H9 (cell line): ENCODE measurements around the gene RPL34. TPM values are rescaled to one million over a fixed set of nuclear protein-coding genes. Genes with fewer than 3 reads are reported as not detected.

Source experiments
- DNase-seq: peaks from one replicate; pipeline ENCODE4 v3.0.0-alpha.2; 2017
- H2AFZ ChIP-seq: one replicate; pipeline ENCODE4 v1.6.1; 2013; ENCODE audit warnings: mild to moderate bottlenecking, low read length, control low read depth, moderate library complexity
- H2AK5ac ChIP-seq: 2 replicates; pipeline ENCODE4 v1.6.1; 2013; ENCODE audit warnings: low read length, control low read depth, mixed read lengths; ENCODE audit not compliant: insufficient read length
- H2BK120ac ChIP-seq: one replicate; pipeline ENCODE4 v1.6.1; 2013; ENCODE audit warnings: low read depth, mild to moderate bottlenecking, low read length, control low read depth, inconsistent platforms; ENCODE audit not compliant: poor library complexity, severe bottlenecking
- H2BK12ac ChIP-seq: 2 replicates; pipeline ENCODE4 v1.6.1; 2013; ENCODE audit warnings: low read length, control low read depth, mixed read lengths, low read depth; ENCODE audit not compliant: insufficient read length
- H2BK15ac ChIP-seq: 2 replicates; pipeline ENCODE4 v1.6.1; 2013; ENCODE audit warnings: low read depth, low read length, control low read depth
- H2BK20ac ChIP-seq: one replicate; pipeline ENCODE4 v1.6.1; 2013; ENCODE audit warnings: low read depth, mild to moderate bottlenecking, low read length, control low read depth, inconsistent platforms; ENCODE audit not compliant: poor library complexity, severe bottlenecking
- H2BK5ac ChIP-seq: 2 replicates; pipeline ENCODE4 v1.6.1; 2013; ENCODE audit warnings: low read length, control low read depth, mixed read lengths; ENCODE audit not compliant: insufficient read length
- H3K14ac ChIP-seq: 2 replicates; pipeline ENCODE4 v1.6.1; 2013; ENCODE audit warnings: low read length, control low read depth; ENCODE audit not compliant: insufficient read depth
- H3K18ac ChIP-seq: 2 replicates; pipeline ENCODE4 v1.6.1; 2013; ENCODE audit warnings: low read depth, mild to moderate bottlenecking, mixed read lengths, low read length, control low read depth; ENCODE audit not compliant: insufficient read length
- H3K23ac ChIP-seq: 2 replicates; pipeline ENCODE4 v1.6.1; 2013; ENCODE audit warnings: low read length, control low read depth, mixed read lengths, low read depth; ENCODE audit not compliant: insufficient read length
- H3K23me2 ChIP-seq: 2 replicates; pipeline ENCODE4 v1.6.1; 2013; ENCODE audit warnings: low read depth, mild to moderate bottlenecking, mixed read lengths, low read length, control low read depth; ENCODE audit not compliant: insufficient read length, poor library complexity, severe bottlenecking
- H3K27ac ChIP-seq: 2 replicates; pipeline ENCODE4 v1.5.1; 2013; ENCODE audit warnings: low read length, control low read depth, mixed read lengths, low read depth; ENCODE audit not compliant: insufficient read length
- H3K27me3 ChIP-seq: 2 replicates; pipeline ENCODE4 v1.6.1; 2013; ENCODE audit warnings: low read length, control low read depth, inconsistent platforms; ENCODE audit not compliant: insufficient read depth
- H3K4ac ChIP-seq: 2 replicates; pipeline ENCODE4 v1.6.1; 2013; ENCODE audit warnings: low read depth, mild to moderate bottlenecking, control low read depth, inconsistent platforms, low read length, moderate library complexity
- H3K4me1 ChIP-seq: 2 replicates; pipeline ENCODE4 v1.6.1; 2013; ENCODE audit warnings: low read length, control low read depth, inconsistent platforms; ENCODE audit not compliant: insufficient read depth
- H3K4me2 ChIP-seq: 2 replicates; pipeline ENCODE4 v1.6.1; 2013; ENCODE audit warnings: low read length, control low read depth, mixed read lengths; ENCODE audit not compliant: insufficient read length, insufficient read depth
- H3K56ac ChIP-seq: 2 replicates; pipeline ENCODE4 v1.6.1; 2013; ENCODE audit warnings: low read depth, mild to moderate bottlenecking, mixed read lengths, low read length, control low read depth; ENCODE audit not compliant: insufficient read length
- H3K79me1 ChIP-seq: 2 replicates; pipeline ENCODE4 v1.6.1; 2013; ENCODE audit warnings: low read depth, mild to moderate bottlenecking, moderate library complexity, low read length, control low read depth, inconsistent platforms; ENCODE audit not compliant: insufficient read depth, poor library complexity, severe bottlenecking
- H3K79me2 ChIP-seq: 2 replicates; pipeline ENCODE4 v1.6.1; 2013; ENCODE audit warnings: low read length, control low read depth, inconsistent platforms; ENCODE audit not compliant: insufficient read depth
- H3K9ac ChIP-seq: 2 replicates; pipeline ENCODE4 v1.6.1; 2013; ENCODE audit warnings: low read length, control low read depth, mixed read lengths; ENCODE audit not compliant: insufficient read length; ENCODE audit errors: extremely low read depth
- H3K9me3 ChIP-seq: one replicate; pipeline ENCODE4 v1.6.1; 2013; ENCODE audit warnings: low read depth, low read length, inconsistent platforms; ENCODE audit not compliant: control insufficient read depth
- H3T11ph ChIP-seq: one replicate; pipeline ENCODE4 v1.6.1; 2013; ENCODE audit warnings: mild to moderate bottlenecking, low read length, control low read depth, inconsistent platforms
- H4K20me1 ChIP-seq: one replicate; pipeline ENCODE4 v1.6.1; 2013; ENCODE audit not compliant: control insufficient read depth, insufficient read length, insufficient read depth
- H4K5ac ChIP-seq: 2 replicates; pipeline ENCODE4 v1.6.1; 2013; ENCODE audit warnings: low read depth, mild to moderate bottlenecking, mixed read lengths, low read length, control low read depth; ENCODE audit not compliant: insufficient read length
- H4K8ac ChIP-seq: replicated peaks from 2 replicates; pipeline ENCODE4 v1.6.1; 2013; ENCODE audit warnings: low read length, control low read depth, mixed read lengths, low read depth; ENCODE audit not compliant: insufficient read length
- H4K91ac ChIP-seq: 2 replicates; pipeline ENCODE4 v1.6.1; 2013; ENCODE audit warnings: low read depth, mild to moderate bottlenecking, moderate library complexity, mixed read lengths, low read length, control low read depth; ENCODE audit not compliant: insufficient read length
- H3K27ac Mint-ChIP-seq, 3 experiments: 2 replicates in 2 of 3; 3 replicates in 1 of 3; pipeline ENCODE4 v1.8.0; 2020 to 2021; ENCODE audit warnings: mixed read lengths in 3 of 3, mild to moderate bottlenecking in 1 of 3, moderate library complexity in 1 of 3
- H3K27me3 Mint-ChIP-seq: 2 replicates; pipeline ENCODE4 v1.8.0; 2021; ENCODE audit warnings: low read depth, mild to moderate bottlenecking, moderate library complexity, mixed read lengths
- H3K36me3 Mint-ChIP-seq, 3 experiments: 2 replicates in 2 of 3; 3 replicates in 1 of 3; pipeline ENCODE4 v1.8.0; 2020 to 2021; ENCODE audit warnings: low read depth in 3 of 3, mixed read lengths in 3 of 3; ENCODE audit not compliant: insufficient read depth in 1 of 3
- H3K4me1 Mint-ChIP-seq, 2 experiments: 2 replicates each; pipeline ENCODE4 v1.8.0; 2020; ENCODE audit warnings: mixed read lengths in 2 of 2
- H3K4me3 Mint-ChIP-seq, 2 experiments: 2 replicates in 1 of 2; 3 replicates in 1 of 2; pipeline ENCODE4 v1.8.0; 2020 to 2021; ENCODE audit warnings: mild to moderate bottlenecking in 2 of 2, mixed read lengths in 2 of 2, moderate library complexity in 1 of 2
- H3K9me3 Mint-ChIP-seq, 2 experiments: 2 replicates in 1 of 2; 3 replicates in 1 of 2; pipeline ENCODE4 v1.8.0; 2020; ENCODE audit warnings: mild to moderate bottlenecking in 2 of 2, mixed read lengths in 2 of 2, moderate library complexity in 1 of 2
- CTCF ChIP-seq: fragments of 200-600 bp; sonication (generic); conservative IDR thresholded peaks from 3 replicates; pipeline ENCODE4 v1.8.0; 2021; ENCODE audit warnings: antibody characterized with exemption, mild to moderate bottlenecking
- WGBS: extraction: QIAGEN DNeasy Blood & Tissue Kit; methylation state at CpG from one replicate; pipeline ENCODE4 v1.1.7; 2013; ENCODE audit warnings: missing lambda C conversion rate, low lambda C conversion rate, mixed read lengths; ENCODE audit not compliant: insufficient read length; ENCODE audit errors: extremely low coverage; 5-methylcytosine and 5-hydroxymethylcytosine counted together
- total RNA-seq: library from RNA; stranded (reverse); gene quantifications from 2 replicates; pipeline ENCODE4 v1.2.1, GENCODE V29; 2021

RPL34 gene
- total RNA-seq, 1 experiment from 2014 or later, result 1,375 TPM

GRCh38 chr4:108636246-108636645 is 15.9 kb downstream of the RPL34 start:
- TF ChIP-seq CTCF, result no peak
- DNase-seq, result no peak
- no peaks in the 10 kb centered on the region for H3K79me2 ChIP-seq
- H3K14ac ChIP-seq, result no peak overlapping the region
- no peak overlapping the region for H2BK15ac ChIP-seq
- H3K9ac ChIP-seq, result no peak overlapping the region
- no peaks in the 10 kb centered on the region for H3K79me1 ChIP-seq
- no peak overlapping the region for H2BK20ac ChIP-seq
- no peak overlapping the region for H4K8ac ChIP-seq
- H2AK5ac ChIP-seq, result no peak overlapping the region
- H3K27ac ChIP-seq, result no peak overlapping the region
- Mint-ChIP-seq H3K27me3 (no peaks in the 10 kb centered on the region; the same call in 1 of the 2 replicates), H3K36me3 (peaks cover 10 to 33% (median 22%) of the 10 kb centered on the region in 3 experiments; a peak in 6 of 7 replicates), H3K9me3 (no peaks in the 10 kb centered on the region), H3K27ac (no peak overlapping the region), H3K4me3 (no peak overlapping the region), H3K4me1 (no peaks in the 10 kb centered on the region)
- H3K4me1 ChIP-seq, result no peaks in the 10 kb centered on the region
- no peaks in the 10 kb centered on the region for H3K23me2 ChIP-seq
- H3K4me2 ChIP-seq, result no peak overlapping the region
- no peak overlapping the region for H4K91ac ChIP-seq
- H3K9me3 ChIP-seq, result no peaks in the 10 kb centered on the region
- no peak overlapping the region for H2AFZ ChIP-seq
- no peak overlapping the region for H3K4ac ChIP-seq
- H2BK120ac ChIP-seq, result no peak overlapping the region
- WGBS, result no CpG with 5 or more reads among the region's 1 CpG
- no peaks in the 10 kb centered on the region for H3K27me3 ChIP-seq
- no peak overlapping the region for H3K56ac ChIP-seq
- H4K20me1 ChIP-seq, result no peaks in the 10 kb centered on the region
- H3K23ac ChIP-seq, result no peak overlapping the region
- no peak overlapping the region for H3K18ac ChIP-seq
- no peak overlapping the region for H4K5ac ChIP-seq
- no peak overlapping the region for H2BK12ac ChIP-seq
- no peak overlapping the region for H3T11ph ChIP-seq
- H2BK5ac ChIP-seq, result no peak overlapping the region
